GM04503 (cell line): Measurements from ENCODE around the gene MAGI1.
A peak's percentile ranks its signal among the peaks of the same experiment; 100 is the strongest.

ENCODE experiments used
- DNase-seq: peaks from one replicate; pipeline ENCODE4 v3.0.0-alpha.2; 2012; ENCODE audit warnings: low read depth

The MAGI1 gene

GRCh38 chr3:65411367-65411766 lies 627.4 kb downstream of the MAGI1 start:
- no peak for DNase-seq

- no peak for DNase-seq
Observed at GRCh38 chr3:65409176-65409569, 629.5 kb downstream of the MAGI1 start.

GRCh38 chr3:65408531-65409175 lies 630.1 kb downstream of the MAGI1 start:
- no peak for DNase-seq

- peak; percentile 27 for DNase-seq
Observed at GRCh38 chr3:65406470-65406869, 632.2 kb downstream of the MAGI1 start.

- peak; percentile 83 for DNase-seq
Observed at GRCh38 chr3:65402597-65402996, 636.1 kb downstream of the MAGI1 start.

- no peak for DNase-seq
Observed at GRCh38 chr3:65401359-65402305, 637.1 kb downstream of the MAGI1 start.

GRCh38 chr3:65400899-65401298 lies 637.8 kb downstream of the MAGI1 start:
- no peak for DNase-seq

- no peak for DNase-seq
Observed at GRCh38 chr3:65398953-65399352, 639.8 kb downstream of the MAGI1 start.

- DNase-seq, result no peak
Observed at GRCh38 chr3:65396078-65396477, 642.6 kb downstream of the MAGI1 start.

GRCh38 chr3:65391068-65391467 lies 647.6 kb downstream of the MAGI1 start:
- DNase-seq, result no peak

GRCh38 chr3:65385805-65386204 lies 652.9 kb downstream of the MAGI1 start:
- DNase-seq, result no peak

- DNase-seq, result no peak
Observed at GRCh38 chr3:65381496-65382010, 657.2 kb downstream of the MAGI1 start.

GRCh38 chr3:65379223-65379622 lies 659.5 kb downstream of the MAGI1 start:
- DNase-seq, result no peak

GRCh38 chr3:65377637-65378036 lies 661.1 kb downstream of the MAGI1 start:
- no peak for DNase-seq

- no peak for DNase-seq
Observed at GRCh38 chr3:65376426-65376825, 662.3 kb downstream of the MAGI1 start.

GRCh38 chr3:65371053-65371452 lies 667.7 kb downstream of the MAGI1 start:
- DNase-seq, result no peak

GRCh38 chr3:65368866-65369265 lies 669.9 kb downstream of the MAGI1 start:
- no peak for DNase-seq

GRCh38 chr3:65362688-65363087 lies 676.0 kb downstream of the MAGI1 start:
- DNase-seq, result no peak

- DNase-seq, result no peak
Observed at GRCh38 chr3:65361448-65361847, 677.3 kb downstream of the MAGI1 start.

- DNase-seq, result no peak
Observed at GRCh38 chr3:65356331-65357248, 682.1 kb downstream of the MAGI1 start.

- no peak for DNase-seq
Observed at GRCh38 chr3:65354880-65355279, 683.8 kb downstream of the MAGI1 start.

- peak; percentile 25 for DNase-seq
Observed at GRCh38 chr3:65352951-65353350, 685.8 kb downstream of the MAGI1 start.
